GM12801 (cell line): ENCODE data around the gene TLE3.

ENCODE experiments used
- CTCF ChIP-seq: IDR thresholded peaks from one replicate; pipeline ENCODE4 v1.5.1; 2011; ENCODE audit warnings: control low read depth; ENCODE audit not compliant: insufficient read length; ENCODE audit errors: extremely low read depth

TLE3 gene

GRCh38 chr15:70084461-70084860 lies 13.3 kb downstream of the TLE3 start:
- no peak for TF ChIP-seq CTCF

DNA sequence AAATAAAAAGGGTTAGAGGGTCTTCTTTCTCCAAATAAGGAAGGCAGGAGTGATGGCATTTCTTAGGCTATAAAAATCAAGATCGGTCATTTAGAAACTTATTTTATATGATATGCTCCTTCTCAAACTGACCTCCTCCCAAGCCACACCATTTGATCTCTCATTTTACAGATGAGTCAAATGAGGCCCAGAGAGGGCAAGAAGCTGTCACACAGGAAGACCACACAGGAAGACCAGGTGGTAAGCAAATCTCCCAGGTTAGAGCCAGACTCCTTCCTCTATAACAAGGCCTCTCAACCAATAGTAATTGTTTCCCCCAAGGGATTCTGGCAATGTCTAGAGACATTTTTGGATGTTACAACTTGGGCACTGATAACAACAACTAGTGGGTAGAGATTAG lies 13.8 kb downstream of the TLE3 start:
- TF ChIP-seq CTCF: no peak

- TF ChIP-seq CTCF: no peak
Measured at GRCh38 chr15:70083418-70083817, 14.3 kb downstream of the TLE3 start.

DNA sequence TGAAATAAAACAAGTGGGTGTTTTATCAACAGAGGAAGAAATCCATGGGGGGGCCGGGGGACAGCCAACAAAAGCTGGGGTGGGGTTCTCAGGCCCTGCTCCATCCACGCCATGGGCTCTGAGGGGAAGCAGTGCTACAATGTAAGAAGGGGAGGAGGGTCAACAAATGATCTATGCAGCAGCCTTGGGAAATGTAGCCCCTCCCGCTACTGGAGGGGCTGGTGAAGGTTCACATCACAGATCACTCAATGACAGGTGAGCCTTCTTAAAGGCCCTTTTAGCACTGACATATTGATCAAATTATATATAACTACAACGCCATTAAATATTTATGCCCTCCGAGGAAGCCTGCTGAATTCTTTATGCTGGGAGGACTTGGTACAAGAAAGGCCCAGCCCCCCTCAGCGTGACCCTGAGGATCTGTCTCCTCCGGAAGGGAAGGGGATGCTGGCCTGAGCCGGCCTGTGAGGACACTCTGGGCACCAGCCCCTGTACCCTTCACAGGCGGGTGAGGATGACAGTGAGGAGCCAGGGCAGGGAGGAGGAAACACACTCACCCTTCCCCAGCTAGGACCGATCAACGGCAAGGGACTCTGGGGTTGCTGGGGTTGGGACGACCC lies 15.3 kb downstream of the TLE3 start:
- TF ChIP-seq CTCF: no peak

DNA sequence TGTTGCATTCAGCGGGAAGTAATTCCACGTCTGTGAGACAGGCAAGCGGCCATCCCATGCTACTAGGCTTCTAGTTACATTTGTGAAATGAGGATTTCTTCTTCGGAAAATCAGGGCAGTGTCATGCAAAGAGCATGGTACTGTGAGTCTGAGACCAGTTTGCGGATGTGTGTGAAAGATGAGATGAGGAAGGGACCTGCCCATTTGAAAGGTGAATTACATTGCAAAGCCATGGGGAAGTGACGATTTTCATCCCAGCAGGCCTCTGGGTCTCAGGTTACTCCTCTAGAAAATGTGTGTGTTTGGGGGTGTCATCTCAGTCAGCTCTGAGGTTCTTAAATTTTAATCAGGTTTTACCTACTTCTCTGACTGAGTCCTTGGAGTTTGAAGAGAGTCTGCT lies 16.1 kb downstream of the TLE3 start:
- no peak for TF ChIP-seq CTCF

DNA sequence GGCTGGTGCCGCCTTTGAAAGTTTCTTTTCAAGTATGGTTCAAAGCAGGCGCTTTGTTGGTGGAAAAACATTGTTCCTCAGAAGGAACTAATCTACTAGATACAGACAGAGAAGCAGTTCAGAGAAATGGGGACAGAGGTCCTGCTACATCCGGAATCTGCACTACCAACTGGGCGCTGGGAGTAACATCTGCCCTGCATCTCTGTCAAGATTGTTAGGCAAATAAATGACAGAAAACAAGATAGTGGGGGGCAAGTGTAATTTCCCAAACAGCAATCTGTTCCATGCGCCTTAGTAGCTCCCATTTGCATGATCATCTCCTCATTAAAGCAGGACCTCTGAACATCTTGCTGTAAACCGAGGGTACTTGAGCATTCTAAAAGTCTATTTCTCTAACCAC lies 17.4 kb downstream of the TLE3 start:
- no peak for TF ChIP-seq CTCF

DNA sequence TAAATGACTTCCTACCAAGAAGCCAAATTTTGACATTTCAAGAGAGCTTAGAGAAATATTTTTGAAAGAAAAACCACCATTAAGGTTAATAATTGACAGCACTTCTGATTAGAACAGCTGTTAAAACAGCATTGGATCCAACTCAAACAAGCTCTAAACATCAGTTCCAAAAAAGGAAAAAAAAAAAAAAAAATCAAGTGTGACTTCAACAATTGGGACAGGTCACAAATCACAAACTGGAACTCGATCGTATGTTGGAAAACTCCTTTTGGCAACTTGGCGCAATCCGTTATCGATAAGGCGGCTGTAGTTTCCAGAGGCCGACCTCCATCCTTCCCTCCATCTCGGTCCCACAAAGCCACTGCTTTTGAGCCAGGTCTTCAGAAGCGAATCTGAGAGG lies 17.8 kb downstream of the TLE3 start:
- no peak for TF ChIP-seq CTCF
